Measurements from ENCODE around the gene ZFHX2.

The ZFHX2 gene

GRCh38 chr14:23564181-23564812 is 12.7 kb upstream of the ZFHX2 start:
- H3K4me2 ChIP-seq, result no peak overlapping the region
- H3K27me3 ChIP-seq, result no peaks in the 10 kb centered on the region
- no peak for TF ChIP-seq Cebpa-rat (IDR thresholded peaks at IDR 0.05)
- 0 out of 22 replicates have a peak overlapping the region, but pooled peaks of 1 of the 11 experiments have one; percentile 40 for H3K27ac ChIP-seq
- H3K9ac ChIP-seq, result peak overlapping the region in 4 of 11 experiments; percentile 9 to 26 (median 14); a peak in 2 of 22 replicates
- peaks cover 27 to 50% (median 33%) of the 10 kb centered on the region in 10 experiments for H3K4me1 ChIP-seq
- H3K4me3 ChIP-seq, result no peak overlapping the region
- no peaks in the 10 kb centered on the region for H3K9me3 ChIP-seq (replicated peaks in 1 of 11)
- peaks cover 59 to 69% (median 67%) of the 10 kb centered on the region in 11 experiments for H3K36me3 ChIP-seq
- peaks cover 6 to 75% (median 21%) of the 10 kb centered on the region in 11 experiments; a peak in 17 of 22 replicates for H4K20me1 ChIP-seq

DNA sequence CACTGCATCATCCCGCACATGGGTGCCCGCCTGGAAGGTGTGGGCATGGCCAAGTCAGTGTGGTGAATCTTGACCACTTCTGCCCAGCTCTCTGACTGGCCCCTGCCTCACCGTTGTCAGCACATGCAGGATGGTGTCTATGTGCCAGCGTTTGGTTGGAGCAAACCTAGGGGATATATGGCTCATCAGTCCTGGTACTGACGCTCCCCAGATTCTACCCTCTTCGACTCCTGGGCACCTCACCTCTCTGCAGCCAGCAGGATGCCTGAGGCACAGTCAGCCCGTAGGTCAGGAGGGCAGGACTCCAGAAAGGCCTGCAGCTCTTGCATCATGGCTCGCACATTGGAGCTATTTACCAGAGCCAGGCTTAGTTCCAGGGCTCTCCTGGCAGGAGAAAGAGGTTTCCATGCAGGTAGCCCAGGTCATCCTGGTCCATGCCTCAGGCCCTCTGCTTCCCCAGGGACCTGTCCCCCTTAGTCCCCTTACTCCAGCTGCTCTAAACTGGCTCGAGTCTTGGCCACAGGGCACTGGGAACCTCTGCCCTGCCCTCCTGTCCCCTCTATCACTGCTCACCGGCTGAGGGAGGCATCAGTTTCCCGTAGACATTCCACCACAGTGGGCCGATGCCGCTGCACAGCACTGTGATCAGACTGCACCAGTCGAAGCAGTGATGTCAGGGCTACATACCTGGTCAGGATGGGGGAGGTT is 12.1 kb upstream of the ZFHX2 start:
- H3K9me3 ChIP-seq (replicated peaks in 1 of 11), result no peaks in the 10 kb centered on the region
- H3K36me3 ChIP-seq, result peaks cover 65 to 76% (median 73%) of the 10 kb centered on the region in 11 experiments
- peaks cover 20 to 44% (median 27%) of the 10 kb centered on the region in 10 experiments for H3K4me1 ChIP-seq
- no peak overlapping the region for H3K4me3 ChIP-seq
- H3K9ac ChIP-seq, result peak overlapping the region in 3 of 11 experiments; percentile 6 to 45 (median 26); a peak in 4 of 22 replicates
- peak overlapping the region in 3 of 11 experiments; percentile 19 to 40 (median 32); a peak in 6 of 22 replicates for H3K27ac ChIP-seq
- H3K27me3 ChIP-seq, result no peaks in the 10 kb centered on the region
- peaks cover 6 to 82% (median 27%) of the 10 kb centered on the region in 11 experiments; a peak in 17 of 22 replicates for H4K20me1 ChIP-seq
- no peak for TF ChIP-seq Cebpa-rat (IDR thresholded peaks at IDR 0.05)
- H3K4me2 ChIP-seq, result peak overlapping the region in 2 of 11 experiments; percentile 24 to 35; a peak in 4 of 22 replicates

DNA sequence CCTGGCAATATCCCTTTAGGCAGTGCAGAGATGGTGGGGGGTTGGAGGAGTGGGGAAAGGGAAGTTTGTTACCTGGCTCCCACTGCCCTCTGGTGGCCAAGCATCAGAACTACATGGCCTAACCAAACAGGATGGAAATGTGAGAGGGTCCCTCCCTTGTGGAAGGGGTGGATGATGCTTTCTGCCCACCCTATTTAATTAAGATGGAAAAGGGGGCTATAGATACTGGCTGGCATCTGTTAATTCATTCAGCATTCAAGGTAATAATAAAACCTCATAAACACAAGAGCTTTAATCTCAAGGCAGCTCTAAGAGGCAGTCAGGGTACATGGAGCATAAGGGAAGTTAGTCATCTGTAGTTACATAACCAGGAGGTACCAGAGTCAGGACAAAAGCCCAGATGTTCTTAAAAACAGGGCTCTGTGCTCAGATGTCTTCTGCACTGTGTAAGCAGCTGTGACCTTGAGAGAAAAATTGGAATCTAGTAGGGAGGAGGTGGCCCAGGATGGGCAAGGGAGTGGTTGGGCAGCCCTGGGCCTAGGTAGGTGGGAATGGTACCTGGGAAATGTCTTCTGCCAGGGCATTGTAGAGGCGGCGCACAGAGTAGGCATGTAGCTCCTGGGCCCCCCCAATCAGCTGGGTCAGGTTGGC is 11.4 kb upstream of the ZFHX2 start:
- Histone ChIP-seq H3K4me2 (peak overlapping the region in 2 of 11 experiments; percentile 24 to 35; a peak in 4 of 22 replicates), H3K4me1 (peaks cover 16 to 42% (median 24%) of the 10 kb centered on the region in 10 experiments), H3K4me3 (no peak overlapping the region), H4K20me1 (peaks cover 6 to 88% (median 27%) of the 10 kb centered on the region in 11 experiments; a peak in 17 of 22 replicates), H3K27ac (peak overlapping the region in 3 of 11 experiments; percentile 19 to 40 (median 32); a peak in 6 of 22 replicates), H3K36me3 (peaks cover 71 to 82% (median 78%) of the 10 kb centered on the region in 11 experiments), H3K9me3 (replicated peaks in 1 of 11) (no peaks in the 10 kb centered on the region), H3K9ac (peak overlapping the region in 3 of 11 experiments; percentile 6 to 45 (median 26); a peak in 5 of 22 replicates), H3K27me3 (no peaks in the 10 kb centered on the region)
- no peak for TF ChIP-seq Cebpa-rat (IDR thresholded peaks at IDR 0.05)

DNA sequence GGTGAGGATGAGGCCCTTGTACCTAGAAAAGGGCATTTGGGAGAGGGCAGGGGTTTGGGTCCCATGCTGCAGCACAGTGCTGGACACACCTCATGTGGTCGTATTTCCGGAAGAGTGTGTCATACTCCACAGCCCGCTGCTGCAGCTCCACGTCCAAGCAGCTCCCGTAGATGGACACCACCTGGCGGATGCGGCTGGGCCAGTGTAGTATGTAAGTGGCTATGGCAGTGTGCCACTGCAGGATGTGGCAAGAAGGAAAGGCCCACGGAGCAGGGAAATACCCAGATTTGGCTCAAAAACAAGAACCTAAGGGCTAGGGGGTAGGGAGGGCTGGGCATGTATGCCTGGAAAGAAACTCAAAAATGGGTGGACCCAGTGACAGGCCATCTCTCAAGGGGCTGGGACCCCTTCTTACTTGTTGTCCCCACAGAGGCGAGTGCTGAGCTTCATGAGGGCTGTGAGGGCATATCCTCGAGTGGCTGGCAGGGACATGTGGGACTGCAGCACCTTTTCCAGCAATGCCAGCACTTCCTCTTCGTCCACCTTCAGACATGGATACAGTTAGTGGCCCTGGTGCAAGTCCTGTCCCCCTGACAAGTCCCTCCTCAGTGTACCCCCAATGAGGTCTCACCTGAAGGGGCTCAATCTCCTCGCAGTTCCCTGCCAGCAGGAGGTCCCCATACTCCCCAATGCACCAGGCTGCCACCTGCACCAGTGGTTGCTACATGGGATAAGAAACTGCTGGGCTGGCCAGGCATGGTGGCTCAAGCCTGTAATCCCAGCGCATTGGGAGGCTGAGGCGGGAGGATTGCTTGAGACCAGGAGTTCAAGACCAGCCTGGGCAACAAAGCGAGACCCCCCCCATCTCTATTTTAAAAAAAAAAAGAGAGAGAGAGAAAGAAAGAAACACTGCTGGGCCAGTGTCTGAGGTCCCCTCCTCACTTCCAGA is 10.6 kb upstream of the ZFHX2 start:
- peaks cover 6 to 91% (median 27%) of the 10 kb centered on the region in 11 experiments; a peak in 17 of 22 replicates for H4K20me1 ChIP-seq
- no peak overlapping the region for H3K4me2 ChIP-seq
- H3K9me3 ChIP-seq (replicated peaks in 1 of 11), result no peaks in the 10 kb centered on the region
- H3K4me1 ChIP-seq, result peaks cover 21 to 46% (median 28%) of the 10 kb centered on the region in 10 experiments
- H3K9ac ChIP-seq, result peak overlapping the region in 3 of 11 experiments; percentile 14 to 32 (median 22); a peak in 1 of 22 replicates
- no peak overlapping the region for H3K4me3 ChIP-seq
- H3K36me3 ChIP-seq, result peaks cover 73 to 87% (median 79%) of the 10 kb centered on the region in 11 experiments
- H3K27ac ChIP-seq, result no peak overlapping the region; a peak in 1 of 22 replicates
- H3K27me3 ChIP-seq, result no peaks in the 10 kb centered on the region
- TF ChIP-seq Cebpa-rat (IDR thresholded peaks at IDR 0.05), result no peak

DNA sequence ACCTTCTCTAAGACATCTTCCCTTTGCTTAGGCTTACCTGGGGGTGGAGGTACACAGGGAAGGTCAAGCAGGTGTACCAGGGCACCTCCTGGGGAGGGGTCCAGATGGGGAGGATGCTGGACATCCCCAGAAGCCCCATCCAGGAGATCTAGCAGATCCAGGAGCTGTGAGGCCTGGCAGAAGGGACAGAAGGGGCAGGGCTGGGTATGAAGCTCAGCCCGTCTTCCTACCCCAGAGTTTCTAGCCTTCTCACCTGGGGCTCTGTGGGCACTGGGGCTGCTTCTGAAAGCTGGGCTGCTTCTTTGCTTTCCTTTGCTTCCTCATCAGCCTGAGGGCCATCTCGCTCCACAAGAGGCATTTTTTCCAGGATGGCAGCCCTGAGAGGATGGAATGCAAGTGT is 9.7 kb upstream of the ZFHX2 start:
- Histone ChIP-seq H3K36me3 (peaks cover 73 to 86% (median 79%) of the 10 kb centered on the region in 11 experiments), H3K27ac (no peak overlapping the region; a peak in 1 of 22 replicates), H3K9ac (peak overlapping the region in 4 of 11 experiments; percentile 14 to 44 (median 27); a peak in 4 of 22 replicates), H3K4me1 (peaks cover 20 to 46% (median 28%) of the 10 kb centered on the region in 10 experiments), H4K20me1 (peaks cover 6 to 84% (median 24%) of the 10 kb centered on the region in 11 experiments; a peak in 17 of 22 replicates), H3K4me3 (no peak overlapping the region), H3K4me2 (no peak overlapping the region), H3K27me3 (no peaks in the 10 kb centered on the region), H3K9me3 (replicated peaks in 1 of 11) (no peaks in the 10 kb centered on the region)
- TF ChIP-seq Cebpa-rat (IDR thresholded peaks at IDR 0.05), result no peak

DNA sequence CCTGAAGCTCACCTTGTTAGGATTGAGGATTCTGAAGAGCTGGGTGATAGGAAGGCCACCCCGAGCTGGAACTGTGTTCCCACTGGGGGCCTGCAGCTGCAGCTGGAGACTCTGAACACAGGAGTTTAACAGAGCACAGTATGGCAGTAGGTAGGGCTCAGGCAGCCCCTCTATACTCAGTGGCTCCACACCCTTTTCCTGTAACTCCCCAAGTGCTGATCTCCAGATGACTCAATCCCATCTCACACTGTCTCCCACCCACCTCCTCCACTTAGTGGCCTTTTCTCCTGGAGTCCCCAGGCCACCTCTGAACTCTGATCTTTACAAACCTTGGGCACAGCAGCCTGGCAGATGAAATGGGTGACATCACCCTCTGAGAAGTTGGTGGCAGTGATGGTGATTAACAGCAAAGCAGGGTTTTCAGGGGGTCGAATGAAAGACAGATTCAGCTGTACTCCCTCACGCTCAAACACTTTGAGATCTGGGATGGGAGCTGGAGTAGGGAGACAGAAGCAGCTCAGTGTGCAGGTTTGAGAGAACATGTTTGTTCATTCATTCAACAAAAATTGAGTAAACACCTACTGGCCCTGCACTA is 8.5 kb upstream of the ZFHX2 start:
- Histone ChIP-seq H3K36me3 (peaks cover 62 to 74% (median 69%) of the 10 kb centered on the region in 11 experiments), H3K4me2 (no peak overlapping the region), H3K27me3 (no peaks in the 10 kb centered on the region), H3K4me3 (no peak overlapping the region), H3K9ac (peak overlapping the region in 8 of 11 experiments; percentile 0 to 41 (median 13); a peak in 6 of 22 replicates), H3K9me3 (replicated peaks in 1 of 11) (no peaks in the 10 kb centered on the region), H3K4me1 (peaks cover 19 to 46% (median 28%) of the 10 kb centered on the region in 10 experiments), H3K27ac (0 out of 22 replicates have a peak overlapping the region, but pooled peaks of 1 of the 11 experiments have one; percentile 6), H4K20me1 (peaks cover 6 to 71% (median 21%) of the 10 kb centered on the region in 11 experiments; a peak in 17 of 22 replicates)
- TF ChIP-seq Cebpa-rat (IDR thresholded peaks at IDR 0.05), result no peak
